Type B pancreatic cell (in vitro differentiated cells): ENCODE measurements around the gene PCDHA12. TPM values are rescaled to one million over a fixed set of nuclear protein-coding genes. Genes with fewer than 3 reads are reported as not detected.

Experiments
- DNase-seq: peaks from one replicate; pipeline ENCODE4 v3.0.0; 2021; ENCODE audit warnings: mixed read lengths; ENCODE audit not compliant: unreplicated experiment; ENCODE audit errors: extremely low spot score
- H3K27ac Mint-ChIP-seq: 2 replicates; pipeline ENCODE4 v1.8.0; 2021; ENCODE audit warnings: mild to moderate bottlenecking, mixed read lengths
- H3K27me3 Mint-ChIP-seq: 2 replicates; pipeline ENCODE4 v1.8.0; 2021; ENCODE audit warnings: mixed read lengths
- H3K36me3 Mint-ChIP-seq: 2 replicates; pipeline ENCODE4 v1.8.0; 2021; ENCODE audit warnings: mixed read lengths
- H3K4me1 Mint-ChIP-seq: one replicate; pipeline ENCODE4 v1.8.0; 2021; ENCODE audit warnings: mixed read lengths; ENCODE audit not compliant: unreplicated experiment
- H3K4me3 Mint-ChIP-seq: 2 replicates; pipeline ENCODE4 v1.8.0; 2021; ENCODE audit warnings: mild to moderate bottlenecking, mixed read lengths
- H3K9me3 Mint-ChIP-seq: 2 replicates; pipeline ENCODE4 v1.8.0; 2021; ENCODE audit warnings: mixed read lengths
- CTCF ChIP-seq: fragments of 200-600 bp; sonication (generic); conservative IDR thresholded peaks from 2 replicates; pipeline ENCODE4 v1.5.0; 2021; ENCODE audit warnings: antibody characterized with exemption, mild to moderate bottlenecking
- total RNA-seq: library from RNA; stranded (reverse); gene quantifications from 2 replicates; pipeline ENCODE4 v1.2.1, GENCODE V29; 2021; ENCODE audit warnings: low replicate concordance

Gene PCDHA12
- total RNA-seq, 1 donor from 2014 or later = 10.2 TPM

GRCh38 chr5:140923601-140924000 is 48.5 kb downstream of the PCDHA12 start:
- H3K36me3 Mint-ChIP-seq = no peaks in the 10 kb centered on the region
- no peaks in the 10 kb centered on the region for H3K9me3 Mint-ChIP-seq
- no peaks in the 10 kb centered on the region for H3K4me1 Mint-ChIP-seq
- no peak for TF ChIP-seq CTCF
- no peak overlapping the region for H3K27ac Mint-ChIP-seq
- peaks cover 24% of the 10 kb centered on the region for H3K27me3 Mint-ChIP-seq
- no peak overlapping the region for H3K4me3 Mint-ChIP-seq
- DNase-seq = no peak

GRCh38 chr5:140925806-140926442 is 50.8 kb downstream of the PCDHA12 start, which contains the start of gene PCDHAC1:
Gene PCDHAC1, plus strand, starts transcription at chr5:140926299. Its CDS starts 594 bp downstream, at chr5:140926893.
- no peaks in the 10 kb centered on the region for H3K36me3 Mint-ChIP-seq
- no peaks in the 10 kb centered on the region for H3K9me3 Mint-ChIP-seq
- peaks cover 26% of the 10 kb centered on the region for H3K27me3 Mint-ChIP-seq
- H3K27ac Mint-ChIP-seq = peak within 1 kb of the TSS; percentile 83
- H3K4me3 Mint-ChIP-seq = peak within 1 kb of the TSS; percentile 91
- no peaks in the 10 kb centered on the region for H3K4me1 Mint-ChIP-seq
- no peak for TF ChIP-seq CTCF
- DNase-seq = no peak

- TF ChIP-seq CTCF = peak; percentile 99
- peaks cover 26% of the 10 kb centered on the region for H3K27me3 Mint-ChIP-seq
- H3K36me3 Mint-ChIP-seq = no peaks in the 10 kb centered on the region
These were observed 51.5 kb downstream of the PCDHA12 start for GRCh38 chr5:140926443-140927227.

GRCh38 chr5:140927228-140927573 is 52.1 kb downstream of the PCDHA12 start:
- H3K36me3 Mint-ChIP-seq = no peaks in the 10 kb centered on the region

More at GRCh38 chr5:140926443-140927227, 51.5 kb downstream of the PCDHA12 start:
- Mint-ChIP-seq H3K9me3 (no peaks in the 10 kb centered on the region), H3K4me1 (no peaks in the 10 kb centered on the region), H3K4me3 (peak overlapping the region; percentile 91), H3K27ac (peak overlapping the region; percentile 83)
- peak; percentile 95 for DNase-seq

More at GRCh38 chr5:140927228-140927573, 52.1 kb downstream of the PCDHA12 start:
- H3K4me3 Mint-ChIP-seq = peak overlapping the region; percentile 91
- no peaks in the 10 kb centered on the region for H3K4me1 Mint-ChIP-seq
- no peaks in the 10 kb centered on the region for H3K9me3 Mint-ChIP-seq
- DNase-seq = no peak
- H3K27ac Mint-ChIP-seq = peak overlapping the region; percentile 83
- H3K27me3 Mint-ChIP-seq = peaks cover 26% of the 10 kb centered on the region
- TF ChIP-seq CTCF = no peak

Other genes with a start within 250 kb of the PCDHA12 start
- 0.17 TPM in 1 of 2 replicates, not detected in the other for gene CD14, start 242.1 kb upstream of the PCDHA12 start, total RNA-seq
- gene TMCO6, start 235.9 kb upstream of the PCDHA12 start, total RNA-seq = 26.2 and 29.4 TPM in 2 replicates
- 65.0 and 66.4 TPM in 2 replicates for gene NDUFA2, start 227.7 kb upstream of the PCDHA12 start, total RNA-seq
- gene IK, start 227.5 kb upstream of the PCDHA12 start, total RNA-seq = 81.9 and 100 TPM in 2 replicates
- gene WDR55, start 210.4 kb upstream of the PCDHA12 start, total RNA-seq = 29.4 and 32.4 TPM in 2 replicates
- gene DND1, start 201.7 kb upstream of the PCDHA12 start, total RNA-seq = 1.6 and 2.6 TPM in 2 replicates
- 55.3 and 67.7 TPM in 2 replicates for gene HARS1, start 183.9 kb upstream of the PCDHA12 start, total RNA-seq
- gene HARS2, start 183.9 kb upstream of the PCDHA12 start, total RNA-seq = 35.3 and 39.3 TPM in 2 replicates
- gene ZMAT2, start 174.9 kb upstream of the PCDHA12 start, total RNA-seq = 57.4 and 59.0 TPM in 2 replicates
- 0.45 TPM in 1 of 2 replicates, not detected in the other for gene PCDHA1, start 89.2 kb upstream of the PCDHA12 start, total RNA-seq
- 1.0 and 3.3 TPM in 2 replicates for gene PCDHA2, start 80.5 kb upstream of the PCDHA12 start, total RNA-seq
- 0.24 and 2.6 TPM in 2 replicates for gene PCDHA3, start 74.3 kb upstream of the PCDHA12 start, total RNA-seq
- 10.7 and 17.7 TPM in 2 replicates for gene PCDHA4, start 68.2 kb upstream of the PCDHA12 start, total RNA-seq
- 0.97 and 2.1 TPM in 2 replicates for gene PCDHA5, start 53.7 kb upstream of the PCDHA12 start, total RNA-seq
- gene PCDHA6, start 47.3 kb upstream of the PCDHA12 start, total RNA-seq = 9.3 and 9.6 TPM in 2 replicates
- 2.5 and 6.9 TPM in 2 replicates for gene PCDHA7, start 41.0 kb upstream of the PCDHA12 start, total RNA-seq
- 2.9 TPM in 2 replicates for gene PCDHA8, start 34.1 kb upstream of the PCDHA12 start, total RNA-seq
- 1.5 and 2.5 TPM in 2 replicates for gene PCDHA9, start 26.9 kb upstream of the PCDHA12 start, total RNA-seq
- gene PCDHA10, start 19.4 kb upstream of the PCDHA12 start, total RNA-seq = 9.9 and 20.3 TPM in 2 replicates
- gene PCDHA11, start 6.4 kb upstream of the PCDHA12 start, total RNA-seq = 5.2 and 8.1 TPM in 2 replicates
- gene PCDHA13, start 6.8 kb downstream of the PCDHA12 start, total RNA-seq = 2.6 and 5.1 TPM in 2 replicates
- 6.7 and 9.2 TPM in 2 replicates for gene PCDHAC1, start 51.0 kb downstream of the PCDHA12 start, total RNA-seq
- 2.7 and 3.5 TPM in 2 replicates for gene PCDHAC2, start 91.2 kb downstream of the PCDHA12 start, total RNA-seq
- gene PCDHB1, start 176.1 kb downstream of the PCDHA12 start, total RNA-seq = 0.05 and 0.24 TPM in 2 replicates
- gene PCDHB2, start 219.3 kb downstream of the PCDHA12 start, total RNA-seq = 33.7 and 36.3 TPM in 2 replicates
- 3.9 and 5.4 TPM in 2 replicates for gene PCDHB3, start 225.2 kb downstream of the PCDHA12 start, total RNA-seq
- gene PCDHB4, start 246.5 kb downstream of the PCDHA12 start, total RNA-seq = 1.3 and 2.7 TPM in 2 replicates